H1 (cell line): ENCODE results near the gene FARS2. TPM values are rescaled to one million over a fixed set of nuclear protein-coding genes. Genes with fewer than 3 reads are reported as not detected.

Experiments
- CTCF ChIA-PET: fragments of 300-600 bp; sonication (Branson Sonifier 250); formaldehyde crosslinking; loops from one replicate; lab custom pipeline; 2021; ENCODE audit not compliant: partially characterized antibody; lab: Charles Lee
- POLR2A ChIA-PET: fragments of 300-600 bp; sonication (Branson Sonifier 250); formaldehyde crosslinking; loops from one replicate; lab custom pipeline; 2021; ENCODE audit warnings: inconsistent platforms; ENCODE audit not compliant: partially characterized antibody; lab: Charles Lee
- DNase-seq, 2 experiments: peaks; one replicate each; pipeline versions ENCODE4 v3.0.0 to v3.0.0-alpha.2; 2010 to 2022; ENCODE audit warnings: low spot score in 2 of 2, low read depth in 1 of 2, mixed read lengths in 1 of 2
- FAIRE-seq: peaks from 2 replicates; lab custom pipeline; 2011; peaks lifted over from hg19 to GRCh38; lab: Jason Lieb, UNC
- H2AFZ ChIP-seq: 2 replicates; pipeline ENCODE4 v1.8.1; 2012; ENCODE audit warnings: low read length, inconsistent platforms
- H2AK5ac ChIP-seq: 2 replicates; pipeline ENCODE4 v1.6.1; 2013; ENCODE audit warnings: low read depth, low read length
- H2BK120ac ChIP-seq: replicated peaks from 2 replicates; pipeline ENCODE3; 2013; ENCODE audit warnings: low read depth, low read length, inconsistent platforms
- H2BK12ac ChIP-seq: 2 replicates; pipeline ENCODE4 v1.6.1; 2013; ENCODE audit warnings: low read depth, low read length
- H2BK15ac ChIP-seq: 2 replicates; pipeline ENCODE4 v1.6.1; 2013; ENCODE audit warnings: low read length
- H2BK20ac ChIP-seq: 2 replicates; pipeline ENCODE4 v1.6.1; 2013; ENCODE audit warnings: low read length
- H2BK5ac ChIP-seq: 2 replicates; pipeline ENCODE4 v1.6.1; 2013; ENCODE audit warnings: low read depth, low read length
- H3K14ac ChIP-seq: 2 replicates; pipeline ENCODE4 v1.6.1; 2013; ENCODE audit warnings: inconsistent platforms; ENCODE audit not compliant: insufficient read length
- H3K18ac ChIP-seq: 2 replicates; pipeline ENCODE4 v1.6.1; 2013; ENCODE audit warnings: low read length; ENCODE audit errors: extremely low read depth
- H3K23ac ChIP-seq: 2 replicates; pipeline ENCODE4 v1.6.1; 2013; ENCODE audit warnings: inconsistent platforms; ENCODE audit not compliant: insufficient read length
- H3K23me2 ChIP-seq: 2 replicates; pipeline ENCODE4 v1.6.1; 2013; ENCODE audit warnings: low read depth, low read length
- H3K27ac ChIP-seq: 2 replicates; pipeline ENCODE4 v1.6.1; 2011; ENCODE audit warnings: low read depth, low read length, inconsistent platforms
- H3K27me3 ChIP-seq, 4 experiments: replicated peaks in 1 of 4; 1 replicate in 1 of 4; 2 replicates in 3 of 4; pipeline versions ENCODE4 v1.6.1 to v1.8.1; 2011 to 2013; ENCODE audit warnings: low read length in 3 of 4, mild to moderate bottlenecking in 3 of 4, inconsistent platforms in 2 of 4, mixed read lengths in 2 of 4, moderate library complexity in 1 of 4; ENCODE audit not compliant: control insufficient read depth in 3 of 4, insufficient read depth in 3 of 4; ENCODE audit errors: extremely low read depth in 1 of 4
- H3K36me3 ChIP-seq, 4 experiments: 2 replicates each; pipeline versions ENCODE4 v1.6.1 to v1.8.1; 2011 to 2013; ENCODE audit warnings: mild to moderate bottlenecking in 4 of 4, low read length in 3 of 4, moderate library complexity in 2 of 4, control low read depth in 1 of 4, inconsistent platforms in 1 of 4; ENCODE audit not compliant: insufficient read depth in 4 of 4, control insufficient read depth in 2 of 4
- H3K4ac ChIP-seq: replicated peaks from 2 replicates; pipeline ENCODE3; 2013; ENCODE audit warnings: low read length, low read depth, mixed read lengths, inconsistent platforms; ENCODE audit not compliant: insufficient read length
- H3K4me1 ChIP-seq, 4 experiments: replicated peaks in 1 of 4; 1 replicate in 1 of 4; 2 replicates in 3 of 4; pipeline versions ENCODE4 v1.6.1 to v1.8.1; 2011 to 2013; ENCODE audit warnings: low read length in 3 of 4, inconsistent platforms in 2 of 4, mixed read lengths in 1 of 4; ENCODE audit not compliant: insufficient read depth in 4 of 4, control insufficient read depth in 3 of 4
- H3K4me2 ChIP-seq, 2 experiments: 2 replicates each; pipeline versions ENCODE4 v1.6.1 to v1.8.1; 2011 to 2013; ENCODE audit warnings: low read depth in 2 of 2, low read length in 2 of 2, control low read depth in 1 of 2, inconsistent platforms in 1 of 2, mild to moderate bottlenecking in 1 of 2; ENCODE audit not compliant: insufficient read depth in 1 of 2
- H3K4me3 ChIP-seq, 4 experiments: fragments of 200-600, 300-600 bp in 1 of 4; sonication (generic), shearing (Covaris generic), sonication (Bioruptor Twin) in 1 of 4; 2 replicates each; pipeline versions ENCODE4 v1.5.1 to v1.8.1; 2011 to 2016; ENCODE audit warnings: low read length in 4 of 4, low read depth in 3 of 4, control low read depth in 2 of 4, inconsistent platforms in 2 of 4, mild to moderate bottlenecking in 2 of 4, mixed read lengths in 1 of 4, moderate library complexity in 1 of 4; ENCODE audit not compliant: insufficient read depth in 2 of 4; ENCODE audit errors: extremely low read depth in 1 of 4
- H3K56ac ChIP-seq: replicated peaks from 2 replicates; pipeline ENCODE3; 2013; ENCODE audit warnings: low read depth, mild to moderate bottlenecking, mixed read lengths, low read length, inconsistent platforms; ENCODE audit not compliant: insufficient read length
- H3K79me1 ChIP-seq: 2 replicates; pipeline ENCODE4 v1.6.1; 2013; ENCODE audit warnings: low read depth, low read length, control low read depth
- H3K79me2 ChIP-seq, 2 experiments: 2 replicates each; pipeline versions ENCODE4 v1.6.1 to v1.8.1; 2012 to 2013; ENCODE audit warnings: low read length in 2 of 2, mild to moderate bottlenecking in 2 of 2, inconsistent platforms in 1 of 2; ENCODE audit not compliant: insufficient read depth in 2 of 2, control insufficient read depth in 1 of 2
- H3K9ac ChIP-seq, 4 experiments: replicated peaks in 1 of 4; 1 replicate in 1 of 4; 2 replicates in 3 of 4; pipeline versions ENCODE4 v1.6.1 to v1.8.1; 2011 to 2013; ENCODE audit warnings: low read depth in 3 of 4, low read length in 3 of 4, control low read depth in 2 of 4, mild to moderate bottlenecking in 2 of 4, moderate library complexity in 2 of 4, inconsistent platforms in 1 of 4; ENCODE audit errors: extremely low read depth in 1 of 4
- H3K9me3 ChIP-seq, 2 experiments: 2 replicates each; pipeline versions ENCODE4 v1.6.1 to v1.8.1; 2012 to 2013; ENCODE audit warnings: mild to moderate bottlenecking in 2 of 2, moderate library complexity in 2 of 2, control low read depth in 1 of 2, inconsistent platforms in 1 of 2, low read depth in 1 of 2, low read length in 1 of 2, mixed read lengths in 1 of 2; ENCODE audit not compliant: insufficient read depth in 2 of 2
- H4K20me1 ChIP-seq, 2 experiments: replicated peaks in 1 of 2; 2 replicates each; pipeline versions ENCODE3 to v1.8.1; 2011 to 2013; ENCODE audit warnings: inconsistent platforms in 2 of 2, low read length in 2 of 2, mild to moderate bottlenecking in 1 of 2; ENCODE audit not compliant: insufficient read depth in 2 of 2, control insufficient read depth in 1 of 2
- H4K5ac ChIP-seq: 2 replicates; pipeline ENCODE4 v1.6.1; 2013; ENCODE audit warnings: low read length, low read depth, mixed read lengths, inconsistent platforms; ENCODE audit not compliant: insufficient read length
- H4K8ac ChIP-seq: 2 replicates; pipeline ENCODE4 v1.8.0; 2013; ENCODE audit warnings: mild to moderate bottlenecking, moderate library complexity, low read length, inconsistent platforms; ENCODE audit not compliant: insufficient read depth; ENCODE audit errors: extremely low read depth
- H4K91ac ChIP-seq: replicated peaks from 2 replicates; pipeline ENCODE3; 2013; ENCODE audit warnings: low read length, mixed read lengths, inconsistent platforms; ENCODE audit not compliant: insufficient read length
- CEBPB ChIP-seq: IDR thresholded peaks from 2 replicates; pipeline ENCODE4 v1.6.1; 2012; ENCODE audit warnings: low read depth, low read length
- EZH2 ChIP-seq: fragments of 200-600 bp; sonication (generic); IDR thresholded peaks from 2 replicates; pipeline ENCODE4 v1.7.1; 2012; ENCODE audit warnings: low read depth, mild to moderate bottlenecking, moderate library complexity, low read length, inconsistent platforms; ENCODE audit not compliant: severe bottlenecking
- FOSL1 ChIP-seq: IDR thresholded peaks from 2 replicates; pipeline ENCODE4 v1.6.1; 2011; ENCODE audit warnings: mild to moderate bottlenecking, low read depth, low read length, moderate library complexity; ENCODE audit not compliant: insufficient read depth
- GTF2F1 ChIP-seq: IDR thresholded peaks from 2 replicates; pipeline ENCODE4 v1.6.1; 2012; ENCODE audit warnings: low read depth, low read length, improper control_type of control experiment, borderline replicate concordance
- HDAC2 ChIP-seq, 2 experiments: fragments of 300-600 bp in 1 of 2; sonication (generic) in 1 of 2; IDR thresholded peaks; 2 replicates each; pipeline ENCODE4 v1.6.1; 2011 to 2012; ENCODE audit warnings: low read depth in 2 of 2, low read length in 2 of 2, mild to moderate bottlenecking in 2 of 2, moderate library complexity in 2 of 2, borderline replicate concordance in 1 of 2, inconsistent platforms in 1 of 2
- JUND ChIP-seq: IDR thresholded peaks from 2 replicates; pipeline ENCODE4 v1.6.1; 2011; ENCODE audit warnings: mild to moderate bottlenecking, improper control_type of control experiment, low read length
- PHF8 ChIP-seq: fragments of 200-600 bp; sonication (generic); conservative IDR thresholded peaks from 2 replicates; pipeline ENCODE4 v1.7.1; 2012; ENCODE audit warnings: low read depth, mild to moderate bottlenecking, inconsistent platforms, low read length, moderate library complexity
- POLR2AphosphoS5 ChIP-seq: IDR thresholded peaks from 2 replicates; pipeline ENCODE4 v1.6.1; 2011; ENCODE audit warnings: low read depth, low read length
- RFX5 ChIP-seq: IDR thresholded peaks from 2 replicates; pipeline ENCODE4 v1.6.1; 2011; ENCODE audit warnings: low read depth, low read length, improper control_type of control experiment, borderline replicate concordance
- SAP30 ChIP-seq: fragments of 300-600 bp; sonication (generic); IDR thresholded peaks from 2 replicates; pipeline ENCODE4 v1.7.1; 2012; ENCODE audit warnings: low read length, moderate library complexity, mild to moderate bottlenecking, inconsistent platforms; ENCODE audit not compliant: insufficient read depth, insufficient replicate concordance
- TEAD4 ChIP-seq: IDR thresholded peaks from 2 replicates; pipeline ENCODE4 v1.6.1; 2012; ENCODE audit warnings: low read depth, low read length, inconsistent platforms, mixed read lengths
- WGBS, 2 experiments: shearing (Covaris generic) in 1 of 2; methylation state at CpG; one replicate each; pipeline versions ENCODE4 v1.1.6 to v1.1.7; 2013 to 2015; ENCODE audit warnings: low lambda C conversion rate in 2 of 2, mixed read lengths in 2 of 2, inconsistent platforms in 1 of 2, low coverage in 1 of 2, missing lambda C conversion rate in 1 of 2; ENCODE audit not compliant: insufficient replicate concordance in 2 of 2, insufficient coverage in 1 of 2, insufficient read length in 1 of 2; ENCODE audit errors: extremely low coverage in 1 of 2, missing lambda C conversion rate in 1 of 2; 5-methylcytosine and 5-hydroxymethylcytosine counted together
- polyA plus RNA-seq, 7 experiments: library from polyadenylated mRNA; depleted of rRNA in 3 of 7; stranded (reverse) in 5 of 7; unstranded in 2 of 7; fragments of >200 nt in 5 of 7; fragments of 200-250 nt in 2 of 7; gene quantifications; 1 replicate in 5 of 7; 2 replicates in 1 of 7; 4 replicates in 1 of 7; pipeline versions ENCODE4 v1.2.1 to v1.2.3, GENCODE V29; 2011 to 2013; ENCODE audit warnings: missing spikeins in 2 of 7, mixed read lengths in 2 of 7
- total RNA-seq: library from RNA; stranded (reverse); fragmentation: NEBNext Ultra II Directional; extraction: Animal tissue kit (Norgen Biotek cat#: 25700); gene quantifications from 2 replicates; pipeline ENCODE4 v1.2.1, GENCODE V29; 2021
- TF ChIP-seq, protein P1 (sequence below): IDR thresholded peaks from 2 replicates; pipeline ENCODE4 v1.6.1; 2012; ENCODE audit warnings: inconsistent platforms
- TF ChIP-seq, protein P2 (sequence below): IDR thresholded peaks from 2 replicates; pipeline ENCODE4 v1.6.1; 2011; ENCODE audit warnings: low read length, improper control_type of control experiment

Gene FARS2
- total and polyA plus RNA-seq, 2 of the 8 experiments (the other 6 are each of a cell fraction or from before 2014, with no cell fraction given), result 11.7 to 14.4 TPM

DNA sequence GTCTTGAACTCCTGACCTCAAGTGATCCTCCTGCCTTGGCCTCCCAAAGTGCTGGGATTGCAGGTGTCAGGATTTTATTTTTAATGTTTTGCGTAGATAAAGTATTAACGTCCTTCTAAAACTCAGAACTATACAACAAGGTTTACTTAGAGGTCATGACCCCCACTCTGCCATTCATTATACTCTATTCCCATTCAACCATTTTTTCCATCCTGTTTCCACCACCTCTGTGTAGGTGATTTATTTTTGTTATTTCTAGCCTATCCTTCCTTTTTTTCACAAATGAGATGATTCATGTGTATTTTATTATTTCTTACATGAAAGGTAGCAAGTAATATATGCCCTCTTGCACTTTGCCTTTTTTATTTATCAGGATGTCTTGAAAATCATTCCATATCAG, 138.1 kb downstream of the FARS2 start:
- Histone ChIP-seq H2AK5ac (no peak overlapping the region), H3K27ac (no peak overlapping the region), H3K14ac (no peak overlapping the region), H3K9me3 (no peaks in the 10 kb centered on the region), H2BK15ac (no peak overlapping the region), H3K4ac (no peak overlapping the region), H2BK5ac (no peak overlapping the region), H2BK12ac (no peak overlapping the region), H4K8ac (no peak overlapping the region), H4K91ac (no peak overlapping the region), H2AFZ (no peak overlapping the region), H3K79me1 (no peaks in the 10 kb centered on the region; the same call in 1 of the 2 replicates), H3K36me3 (no peaks in the 10 kb centered on the region), H3K4me1 (no peaks in the 10 kb centered on the region), H3K23ac (no peak overlapping the region), H2BK120ac (no peak overlapping the region), H3K56ac (no peak overlapping the region), H3K23me2 (no peaks in the 10 kb centered on the region), H3K9ac (no peak overlapping the region), H4K20me1 (peaks cover 0 to 4% of the 10 kb centered on the region in 2 experiments), H3K79me2 (no peaks in the 10 kb centered on the region; a peak in 1 of 4 replicates), H2BK20ac (no peak overlapping the region), H4K5ac (no peak overlapping the region), H3K18ac (no peak overlapping the region), H3K4me2 (no peak overlapping the region), H3K27me3 (no peaks in the 10 kb centered on the region), H3K4me3 (no peak overlapping the region)
- 83% methylated on average over 2 of the region's 2 CpGs; no CpG with 5 or more reads in 1 of the 2 experiments for WGBS, 2 experiments
- DNase-seq, result no peak
- CTCF ChIA-PET, result interaction anchor here (0.7 kb wide), 1 partner anchor 479 kb away, joined by 3 read pairs; no protein-coding TSS in a partner anchor
- no peak for FAIRE-seq
- POLR2A ChIA-PET, result no interaction called here
- TF ChIP-seq JUND (no peak), FOSL1 (no peak), PHF8 (no peak), EZH2 (no peak), RFX5 (no peak), CEBPB (no peak), TEAD4 (no peak), GTF2F1 (no peak), HDAC2 (IDR thresholded peaks at IDR 0.05; ENCODE audit: borderline replicate concordance in 1 of 2, low read depth in 2 of 2, low read length in 2 of 2) (no peak), SAP30 (no peak), POLR2AphosphoS5 (no peak)
- TF ChIP-seq, protein P1, sequence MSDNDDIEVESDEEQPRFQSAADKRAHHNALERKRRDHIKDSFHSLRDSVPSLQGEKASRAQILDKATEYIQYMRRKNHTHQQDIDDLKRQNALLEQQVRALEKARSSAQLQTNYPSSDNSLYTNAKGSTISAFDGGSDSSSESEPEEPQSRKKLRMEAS, result no peak
- TF ChIP-seq, protein P2, sequence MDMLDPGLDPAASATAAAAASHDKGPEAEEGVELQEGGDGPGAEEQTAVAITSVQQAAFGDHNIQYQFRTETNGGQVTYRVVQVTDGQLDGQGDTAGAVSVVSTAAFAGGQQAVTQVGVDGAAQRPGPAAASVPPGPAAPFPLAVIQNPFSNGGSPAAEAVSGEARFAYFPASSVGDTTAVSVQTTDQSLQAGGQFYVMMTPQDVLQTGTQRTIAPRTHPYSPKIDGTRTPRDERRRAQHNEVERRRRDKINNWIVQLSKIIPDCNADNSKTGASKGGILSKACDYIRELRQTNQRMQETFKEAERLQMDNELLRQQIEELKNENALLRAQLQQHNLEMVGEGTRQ, result no peak
